K562 (cell line): Measurements from ENCODE around the gene PUS3. TPM values are rescaled to one million over a fixed set of nuclear protein-coding genes. Genes with fewer than 3 reads are reported as not detected.

Experiments used
- ATAC-seq: fragments of 200-7000 bp; cut with Tn5 transposase; 3 replicates; pipeline ENCODE4 v1.9.1; 2020; ENCODE audit warnings: moderate library complexity
- BruUV-seq: library from RNA; stranded (reverse); fragments of 400-500 nt; replicated peaks from 2 replicates; lab custom pipeline; 2021; lab: Mats Ljungman, UMichigan
- CTCF ChIA-PET: fragments of 300-600 bp; formaldehyde crosslinking; extraction: SDS; loops from one replicate; lab custom pipeline; 2021; ENCODE audit warnings: low intra/inter-chr PET ratio; lab: Yijun Ruan, JAX
- POLR2A ChIA-PET: fragments of 300-600, 350-650 bp; sonication (Branson Sonifier 250); formaldehyde crosslinking; extraction: SDS; loops from one replicate; lab custom pipeline; 2021; ENCODE audit warnings: antibody characterized with exemption, inconsistent platforms; lab: Yijun Ruan, JAX
- DNase-seq, 4 experiments: peaks; one replicate each; pipeline versions ENCODE4 v3.0.0 to v3.0.0-alpha.2; 2011 to 2018; ENCODE audit warnings: low spot score in 3 of 4, mixed read lengths in 3 of 4; ENCODE audit errors: extremely low read depth in 1 of 4
- FAIRE-seq: peaks from 2 replicates; lab custom pipeline; 2011; peaks lifted over from hg19 to GRCh38; lab: Jason Lieb, UNC
- H2AFZ ChIP-seq: 2 replicates; pipeline ENCODE4 v1.6.0; 2011; ENCODE audit warnings: low read depth, low read length, control low read depth, inconsistent platforms
- H3K27ac ChIP-seq: fragments of 200-600 bp; 3 replicates; pipeline ENCODE4 v1.8.0; 2011; ENCODE audit warnings: low read depth, mild to moderate bottlenecking, control low read depth, inconsistent platforms, low read length, moderate library complexity, mixed read lengths; ENCODE audit errors: extremely low read depth
- H3K27me3 ChIP-seq, 2 experiments: fragments of 300-600 bp in 1 of 2; 2 replicates in 1 of 2; 3 replicates in 1 of 2; pipeline versions ENCODE4 v1.6.0 to v1.8.0; 2011; ENCODE audit warnings: inconsistent platforms in 2 of 2, low read length in 2 of 2, mild to moderate bottlenecking in 1 of 2, mixed read lengths in 1 of 2, moderate library complexity in 1 of 2; ENCODE audit not compliant: control insufficient read depth in 2 of 2, insufficient read depth in 2 of 2
- H3K36me3 ChIP-seq: fragments of 300-600 bp; 3 replicates; pipeline ENCODE4 v1.8.0; 2011; ENCODE audit warnings: mild to moderate bottlenecking, low read length, inconsistent platforms; ENCODE audit not compliant: control insufficient read depth, insufficient read depth
- H3K4me1 ChIP-seq, 2 experiments: fragments of 200-600 bp in 1 of 2; replicated peaks in 1 of 2; 2 replicates in 1 of 2; 3 replicates in 1 of 2; pipeline versions ENCODE4 v1.5.1 to v1.8.0; 2011; ENCODE audit warnings: inconsistent platforms in 2 of 2, low read length in 2 of 2, mild to moderate bottlenecking in 1 of 2, mixed read lengths in 1 of 2, moderate library complexity in 1 of 2; ENCODE audit not compliant: control insufficient read depth in 2 of 2, insufficient read depth in 2 of 2
- H3K4me2 ChIP-seq: 2 replicates; pipeline ENCODE4 v1.6.1; 2011; ENCODE audit warnings: low read length, control low read depth, inconsistent platforms, mixed read lengths; ENCODE audit not compliant: insufficient read depth
- H3K4me3 ChIP-seq: fragments of 200-600 bp; sonication (generic), shearing (Covaris generic); 2 replicates; pipeline ENCODE4 v1.5.1; 2016; ENCODE audit warnings: control low read depth, inconsistent platforms
- H3K79me2 ChIP-seq: fragments of 200-600 bp; 3 replicates; pipeline ENCODE4 v1.8.0; 2011; ENCODE audit warnings: low read length, inconsistent platforms; ENCODE audit not compliant: control insufficient read depth, insufficient read depth
- H3K9ac ChIP-seq, 2 experiments: 2 replicates each; pipeline versions ENCODE4 v1.6.0 to v1.6.1; 2011; ENCODE audit warnings: low read depth in 2 of 2, low read length in 2 of 2, control low read depth in 1 of 2, inconsistent platforms in 1 of 2, mild to moderate bottlenecking in 1 of 2, mixed read lengths in 1 of 2; ENCODE audit not compliant: insufficient read depth in 1 of 2
- H3K9me1 ChIP-seq: one replicate; pipeline ENCODE4 v1.6.0; 2011; ENCODE audit warnings: inconsistent platforms, mild to moderate bottlenecking, low read length, moderate library complexity; ENCODE audit not compliant: control insufficient read depth, insufficient read depth
- H3K9me3 ChIP-seq: replicated peaks from 2 replicates; pipeline ENCODE4 v1.5.1; 2011; ENCODE audit warnings: low read depth, low read length, inconsistent platforms; ENCODE audit not compliant: control insufficient read depth, insufficient read depth
- H4K20me1 ChIP-seq: replicated peaks from 2 replicates; pipeline ENCODE4 v1.6.1; 2011; ENCODE audit warnings: low read length, inconsistent platforms, mixed read lengths; ENCODE audit not compliant: control insufficient read depth, insufficient read depth
- CBX3 ChIP-seq, 2 experiments: IDR thresholded peaks; 1 replicate in 1 of 2; 2 replicates in 1 of 2; pipeline ENCODE4 v1.6.1; 2012; ENCODE audit warnings: inconsistent platforms in 2 of 2, low read length in 2 of 2, borderline replicate concordance in 1 of 2, control low read depth in 1 of 2
- CC2D1A ChIP-seq: fragments of 450-650 bp; IDR thresholded peaks from 2 replicates; pipeline ENCODE4 v1.6.1; 2017; ENCODE audit warnings: mild to moderate bottlenecking
- CEBPG ChIP-seq, 3 experiments: fragments of 200-800 bp in 1 of 3; sonication (Bioruptor generic) in 1 of 3; sonication (generic) in 1 of 3; formaldehyde crosslinking in 1 of 3; IDR thresholded peaks in 2 of 3; conservative IDR thresholded peaks in 1 of 3; 2 replicates each; pipeline versions ENCODE4 v1.6.1 to v1.8.0; 2016 to 2022; ENCODE audit warnings: missing compliant biosample characterization in 2 of 3, missing genetic modification characterization in 2 of 3, mild to moderate bottlenecking in 1 of 3, missing genetic modification reagents in 1 of 3
- GTF2E2 ChIP-seq: fragments of 200-800 bp; sonication (Bioruptor generic); IDR thresholded peaks from 2 replicates; pipeline ENCODE4 v1.6.1; 2016; ENCODE audit warnings: missing genetic modification characterization, missing compliant biosample characterization
- KDM4B ChIP-seq, 2 experiments: fragments of 450-650 bp in 1 of 2; sonication (generic) in 1 of 2; IDR thresholded peaks; 2 replicates each; pipeline ENCODE4 v1.6.1; 2016 to 2017; ENCODE audit warnings: borderline replicate concordance in 2 of 2, antibody characterized with exemption in 1 of 2, low read depth in 1 of 2, mild to moderate bottlenecking in 1 of 2
- POLR3A ChIP-seq: IDR thresholded peaks from 2 replicates; pipeline ENCODE4 v1.6.1; 2011; ENCODE audit warnings: borderline replicate concordance, mild to moderate bottlenecking, moderate library complexity; ENCODE audit not compliant: insufficient read length, insufficient read depth; ENCODE audit errors: extremely low read depth
- RFX5 ChIP-seq: IDR thresholded peaks from 2 replicates; pipeline ENCODE4 v1.6.1; 2011; ENCODE audit warnings: low read depth, mild to moderate bottlenecking, improper control_type of control experiment, low read length
- SAFB2 ChIP-seq: fragments of 200-400 bp; formaldehyde crosslinking; IDR thresholded peaks from 2 replicates; pipeline ENCODE4 v1.6.1; 2018; ENCODE audit warnings: borderline replicate concordance, low read length, low read depth, moderate library complexity; ENCODE audit not compliant: severe bottlenecking
- SMARCB1 ChIP-seq: IDR thresholded peaks from 2 replicates; pipeline ENCODE4 v1.6.1; 2011; ENCODE audit warnings: improper control_type of control experiment, low read depth; ENCODE audit not compliant: insufficient read length
- TBP ChIP-seq: optimal IDR thresholded peaks from 2 replicates; pipeline ENCODE3; 2011; ENCODE audit warnings: low read depth, low read length, improper control_type of control experiment
- ZMIZ1 ChIP-seq, 2 experiments: fragments of 150-350 bp in 1 of 2; IDR thresholded peaks; 2 replicates each; pipeline ENCODE4 v1.6.1; 2012 to 2016; ENCODE audit warnings: low read depth in 2 of 2, low read length in 2 of 2, mild to moderate bottlenecking in 1 of 2, moderate library complexity in 1 of 2
- ZNF184 ChIP-seq: sonication (generic); formaldehyde crosslinking; IDR thresholded peaks from 2 replicates; pipeline ENCODE4 v1.5.0; 2020; ENCODE audit warnings: missing genetic modification reagents
- WGBS: fragments of 100-300 bp; shearing (Covaris generic); methylation state at CpG from one replicate; pipeline ENCODE4 v1.1.6; 2016; ENCODE audit warnings: low coverage, mixed read lengths; ENCODE audit not compliant: insufficient coverage; ENCODE audit errors: missing lambda C conversion rate; 5-methylcytosine and 5-hydroxymethylcytosine counted together
- in situ Hi-C: fragments of 300-500 bp; cut with MboI; formaldehyde crosslinking; loops from 4 replicates; pipeline ENCODE4 v1.15.0; 2018; ENCODE audit warnings: inconsistent platforms, mixed read lengths
- intact Hi-C: fragments of 100-400 bp; cut with micrococcal nuclease; formaldehyde crosslinking; loops from 2 replicates; pipeline ENCODE4 v1.14.2; 2022
- polyA plus RNA-seq, 8 experiments: library from polyadenylated mRNA; depleted of rRNA in 4 of 8; stranded (reverse) in 5 of 8; unstranded in 3 of 8; fragments of >200 nt; fragmentation: Nextera tagmentation in 2 of 8; fragmentation: Illumina TruSeq in 1 of 8; extraction: Ambion mirVana in 2 of 8; extraction: Trizol in 1 of 8; gene quantifications; 2 replicates each; pipeline versions ENCODE4 v1.2.1 to v1.2.3, GENCODE V29; 2011 to 2014; ENCODE audit warnings: inconsistent platforms in 1 of 8, missing spikeins in 1 of 8
- total RNA-seq, 7 experiments: library from RNA; depleted of rRNA in 6 of 7; stranded (reverse); fragments of >200 nt in 6 of 7; fragmentation: Illumina TruSeq in 2 of 7; extraction: Trizol in 2 of 7; gene quantifications; 2 replicates each; pipeline versions ENCODE4 v1.2.1 to v1.2.3, GENCODE V29; 2011 to 2021; ENCODE audit warnings: low replicate concordance in 1 of 7
- TF ChIP-seq, protein P1 (sequence below): fragments of 450-650 bp; IDR thresholded peaks from 2 replicates; pipeline ENCODE4 v1.6.1; 2018; ENCODE audit warnings: mild to moderate bottlenecking, low read depth; ENCODE audit not compliant: partially characterized antibody

Gene PUS3
- total and polyA plus RNA-seq, 9 of the 15 experiments (the other 6 are each of a cell fraction or from before 2014, with no cell fraction given) = 16.5 to 49.2 (median 35.9) TPM

DNA sequence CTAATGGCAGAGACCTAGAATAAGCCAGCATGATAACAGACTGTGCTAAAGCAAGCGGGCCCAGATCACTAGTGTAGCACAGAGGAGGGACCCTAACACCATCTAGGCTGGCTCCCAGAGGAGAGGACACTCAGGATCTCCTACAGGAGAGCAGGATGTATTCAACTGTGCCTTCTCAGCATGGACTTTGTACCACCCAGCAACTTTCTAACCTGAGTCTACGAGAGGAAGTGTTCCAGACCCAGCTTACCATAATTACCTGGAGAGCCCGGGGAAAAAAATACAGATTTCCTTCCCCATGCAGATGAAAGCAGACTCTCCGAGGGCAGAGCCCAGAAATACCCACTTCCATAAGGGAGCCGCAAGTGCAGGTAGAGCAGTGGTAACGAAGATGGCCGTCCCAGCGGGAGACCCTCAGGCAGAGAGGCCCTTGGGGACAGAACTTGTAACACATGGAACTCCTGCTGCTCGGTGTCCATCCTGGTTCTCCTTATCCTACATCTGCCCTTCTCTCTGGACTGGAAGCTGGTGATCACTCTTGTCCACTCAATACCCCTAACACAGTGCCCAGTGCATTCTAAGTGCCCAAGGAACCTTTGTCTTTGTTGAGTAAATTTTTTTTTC lies 21.5 kb upstream of the PUS3 start (continued):
- no peak for TF ChIP-seq ZMIZ1 (IDR thresholded peaks at IDR 0.05; ENCODE audit: low read depth in 2 of 2, low read length in 2 of 2)
- TF ChIP-seq GTF2E2 (tag) = no peak
- no peak for TF ChIP-seq SMARCB1
- no peak for TF ChIP-seq POLR3A
- no peak for TF ChIP-seq TBP

GRCh38 chr11:125923633-125924032 lies 20.6 kb upstream of the PUS3 start:
- H3K4me2 ChIP-seq = no peak overlapping the region
- TF ChIP-seq ZNF184 (CRISPR knock-in tag) = no peak
- TF ChIP-seq, protein P1, sequence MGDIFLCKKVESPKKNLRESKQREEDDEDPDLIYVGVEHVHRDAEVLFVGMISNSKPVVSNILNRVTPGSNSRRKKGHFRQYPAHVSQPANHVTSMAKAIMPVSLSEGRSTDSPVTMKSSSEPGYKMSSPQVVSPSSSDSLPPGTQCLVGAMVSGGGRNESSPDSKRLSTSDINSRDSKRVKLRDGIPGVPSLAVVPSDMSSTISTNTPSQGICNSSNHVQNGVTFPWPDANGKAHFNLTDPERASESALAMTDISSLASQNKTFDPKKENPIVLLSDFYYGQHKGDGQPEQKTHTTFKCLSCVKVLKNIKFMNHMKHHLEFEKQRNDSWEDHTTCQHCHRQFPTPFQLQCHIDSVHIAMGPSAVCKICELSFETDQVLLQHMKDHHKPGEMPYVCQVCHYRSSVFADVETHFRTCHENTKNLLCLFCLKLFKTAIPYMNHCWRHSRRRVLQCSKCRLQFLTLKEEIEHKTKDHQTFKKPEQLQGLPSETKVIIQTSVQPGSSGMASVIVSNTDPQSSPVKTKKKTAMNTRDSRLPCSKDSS = no peak
- TF ChIP-seq RFX5 = no peak
- TF ChIP-seq KDM4B (IDR thresholded peaks at IDR 0.05; ENCODE audit: borderline replicate concordance in 2 of 2, low read depth in 1 of 2) = no peak
- no peak for TF ChIP-seq SAFB2
- no peak for TF ChIP-seq CBX3 (IDR thresholded peaks at IDR 0.05; ENCODE audit: borderline replicate concordance in 1 of 2, low read length in 2 of 2)
- no peak for TF ChIP-seq CC2D1A
- no peak for TF ChIP-seq CEBPG (CRISPR knock-in tag; IDR thresholded peaks at IDR 0.05)
- TF ChIP-seq CEBPG (tag; conservative IDR thresholded peaks at IDR 0.05 in 1 of 2, IDR thresholded peaks at IDR 0.05 in 1 of 2) = no peak
- no TSS peak for BruUV-seq
- 26% methylated on average over 8 of the region's 8 CpGs for WGBS
- ATAC-seq (no peak), FAIRE-seq (no peak), DNase-seq (no peak)
- no peak overlapping the region for H2AFZ ChIP-seq
- no peaks in the 10 kb centered on the region for H3K4me1 ChIP-seq
- no peak overlapping the region for H3K4me3 ChIP-seq
- H4K20me1 ChIP-seq = no peaks in the 10 kb centered on the region; the same call in 1 of the 2 replicates
- H3K27me3 ChIP-seq = peaks cover 40 to 63% of the 10 kb centered on the region in 2 experiments
- intact Hi-C loops = loop anchor here (1.0 to 10.0 kb wide), 3 partner anchors 131 to 384 kb away; no protein-coding TSS in a partner anchor
- H3K27ac ChIP-seq = no peak overlapping the region
- POLR2A ChIA-PET = interaction anchor here (1.0 kb wide), 1 partner anchor 180 kb away, joined by 3 read pairs; no protein-coding TSS in a partner anchor
- no peaks in the 10 kb centered on the region for H3K36me3 ChIP-seq
- CTCF ChIA-PET = interaction anchor here (3.0 kb wide), 1 partner anchor 270 kb away, joined by 36 read pairs; no protein-coding TSS in a partner anchor
- no peak overlapping the region for H3K9ac ChIP-seq
- in situ Hi-C loops = loop anchor here (5.0 kb wide), 1 partner anchor 274 kb away; no protein-coding TSS in a partner anchor
- no peaks in the 10 kb centered on the region for H3K79me2 ChIP-seq
- no peaks in the 10 kb centered on the region for H3K9me1 ChIP-seq
- H3K9me3 ChIP-seq = no peaks in the 10 kb centered on the region
